DOHH2 (cell line): Measurements from ENCODE around the gene TACR1.

Experiments
- EZH2phosphoT487 ChIP-seq: fragments of 200-600 bp; sonication (generic); IDR thresholded peaks from 2 replicates; pipeline ENCODE4 v1.6.1; 2017; ENCODE audit warnings: borderline replicate concordance, mild to moderate bottlenecking, antibody characterized with exemption, low read length, moderate library complexity, mixed read lengths
- TF ChIP-seq, protein P1 (sequence below): fragments of 200-600 bp; sonication (generic); IDR thresholded peaks from one replicate; pipeline ENCODE4 v1.5.1; 2014; ENCODE audit warnings: antibody characterized with exemption, mild to moderate bottlenecking, low read depth, low read length; ENCODE audit not compliant: poor library complexity, severe bottlenecking

- TF ChIP-seq, protein P1, sequence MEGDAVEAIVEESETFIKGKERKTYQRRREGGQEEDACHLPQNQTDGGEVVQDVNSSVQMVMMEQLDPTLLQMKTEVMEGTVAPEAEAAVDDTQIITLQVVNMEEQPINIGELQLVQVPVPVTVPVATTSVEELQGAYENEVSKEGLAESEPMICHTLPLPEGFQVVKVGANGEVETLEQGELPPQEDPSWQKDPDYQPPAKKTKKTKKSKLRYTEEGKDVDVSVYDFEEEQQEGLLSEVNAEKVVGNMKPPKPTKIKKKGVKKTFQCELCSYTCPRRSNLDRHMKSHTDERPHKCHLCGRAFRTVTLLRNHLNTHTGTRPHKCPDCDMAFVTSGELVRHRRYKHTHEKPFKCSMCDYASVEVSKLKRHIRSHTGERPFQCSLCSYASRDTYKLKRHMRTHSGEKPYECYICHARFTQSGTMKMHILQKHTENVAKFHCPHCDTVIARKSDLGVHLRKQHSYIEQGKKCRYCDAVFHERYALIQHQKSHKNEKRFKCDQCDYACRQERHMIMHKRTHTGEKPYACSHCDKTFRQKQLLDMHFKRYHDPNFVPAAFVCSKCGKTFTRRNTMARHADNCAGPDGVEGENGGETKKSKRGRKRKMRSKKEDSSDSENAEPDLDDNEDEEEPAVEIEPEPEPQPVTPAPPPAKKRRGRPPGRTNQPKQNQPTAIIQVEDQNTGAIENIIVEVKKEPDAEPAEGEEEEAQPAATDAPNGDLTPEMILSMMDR, result no peak
- no peak for TF ChIP-seq EZH2phosphoT487
These were observed 191.5 kb downstream of the TACR1 start for GRCh38 chr2:75007819-75008218.
